Measurements from ENCODE around the gene MBNL1. TPM values are rescaled to one million over a fixed set of nuclear protein-coding genes. Genes with fewer than 3 reads are reported as not detected.

MBNL1 gene
- polyA plus RNA-seq, 3 donors: 190 to 204 (median 191) TPM

- H3K27me3 Mint-ChIP-seq (ENCODE audit: low read depth in 3 of 3): peaks cover 0 to 1% (median 0%) of the 10 kb centered on the region in 3 donors
- peak overlapping the region; percentile 84 for H3K4me2 ChIP-seq (replicated peaks; ENCODE audit: extremely low read depth, low read length, poor library complexity, severe bottlenecking)
- H3K9me3 Mint-ChIP-seq: peaks cover 0 to 4% (median 0%) of the 10 kb centered on the region in 7 donors
- peaks cover 60% of the 10 kb centered on the region for H3K4me1 Mint-ChIP-seq
- peaks cover 41 to 74% of the 10 kb centered on the region in 2 donors for H3K4me1 ChIP-seq (ENCODE audit: control insufficient read depth in 1 of 2, insufficient read depth in 2 of 2, low read length in 2 of 2)
- no peaks in the 10 kb centered on the region for H3K36me3 ChIP-seq (replicated peaks in 1 of 2; ENCODE audit: control insufficient read depth in 1 of 2, insufficient read depth in 2 of 2, low read length in 2 of 2)
- peak overlapping the region in 1 of 2 donors; percentile 98 for H3K27ac ChIP-seq (ENCODE audit: low read depth in 1 of 2, low read length in 2 of 2)
- H3K9ac ChIP-seq (ENCODE audit: insufficient read depth, low read length, poor library complexity, severe bottlenecking): peak overlapping the region; percentile 97
- H2AFZ ChIP-seq (ENCODE audit: insufficient read depth, low read depth, low read length, poor library complexity, severe bottlenecking): no peak overlapping the region
- 14% methylated on average over 1 of the region's 5 CpGs for WGBS (ENCODE audit: insufficient coverage)
- intact Hi-C loops (cut with micrococcal nuclease): no loop called here
- no peak for DNase-seq
- no peak for TF ChIP-seq CTCF (IDR thresholded peaks at IDR 0.05)
- peak overlapping the region; percentile 61 to 99 (median 97) for H3K27ac Mint-ChIP-seq
- peaks cover 97% of the 10 kb centered on the region for H3K79me2 ChIP-seq (ENCODE audit: insufficient read depth, low read length)
- H3K9me3 ChIP-seq (replicated peaks in 1 of 2; ENCODE audit: control insufficient read depth in 1 of 2, insufficient read depth in 1 of 2, low read length in 2 of 2): no peaks in the 10 kb centered on the region
- no peaks in the 10 kb centered on the region for H3K27me3 ChIP-seq (ENCODE audit: control insufficient read depth in 2 of 2, insufficient read depth in 2 of 2, low read length in 2 of 2)
- H3K4me3 Mint-ChIP-seq: peak overlapping the region; percentile 94 to 97
- H4K20me1 ChIP-seq (ENCODE audit: insufficient read depth, low read length): peaks cover 69% of the 10 kb centered on the region
- H3K36me3 Mint-ChIP-seq: peaks cover 19 to 20% of the 10 kb centered on the region in 2 donors
- peak overlapping the region; percentile 89 to 99 (median 94) for H3K4me3 ChIP-seq (replicated peaks in 1 of 3; ENCODE audit: low read depth in 2 of 3, low read length in 3 of 3)
Measured at GRCh38 chr3:152271501-152272236, 2.9 kb downstream of the MBNL1 start.

- intact Hi-C loops (cut with micrococcal nuclease): no loop called here
- Histone ChIP-seq H3K9ac (ENCODE audit: insufficient read depth, low read length, poor library complexity, severe bottlenecking) (no peak overlapping the region), H3K9me3 (replicated peaks in 1 of 2; ENCODE audit: control insufficient read depth in 1 of 2, insufficient read depth in 1 of 2, low read length in 2 of 2) (no peaks in the 10 kb centered on the region), H3K27me3 (ENCODE audit: control insufficient read depth in 2 of 2, insufficient read depth in 2 of 2, low read length in 2 of 2) (no peaks in the 10 kb centered on the region), H3K27ac (ENCODE audit: low read depth in 1 of 2, low read length in 2 of 2) (peak overlapping the region in 1 of 2 donors; percentile 67), H3K4me1 (ENCODE audit: control insufficient read depth in 1 of 2, insufficient read depth in 2 of 2, low read length in 2 of 2) (peaks cover 35 to 71% of the 10 kb centered on the region in 2 donors), H3K4me3 (replicated peaks in 1 of 3; ENCODE audit: low read depth in 2 of 3, low read length in 3 of 3) (peak overlapping the region in 1 of 3 experiments; percentile 99), H3K4me2 (replicated peaks; ENCODE audit: extremely low read depth, low read length, poor library complexity, severe bottlenecking) (peak overlapping the region; percentile 84), H2AFZ (ENCODE audit: insufficient read depth, low read depth, low read length, poor library complexity, severe bottlenecking) (no peak overlapping the region), H4K20me1 (ENCODE audit: insufficient read depth, low read length) (peaks cover 78% of the 10 kb centered on the region), H3K36me3 (replicated peaks in 1 of 2; ENCODE audit: control insufficient read depth in 1 of 2, insufficient read depth in 2 of 2, low read length in 2 of 2) (no peaks in the 10 kb centered on the region), H3K79me2 (ENCODE audit: insufficient read depth, low read length) (peaks cover 97% of the 10 kb centered on the region)
- Mint-ChIP-seq H3K4me1 (peaks cover 55% of the 10 kb centered on the region), H3K27ac (peak overlapping the region; percentile 26 to 85 (median 82)), H3K36me3 (peaks cover 13 to 17% of the 10 kb centered on the region in 2 donors), H3K27me3 (ENCODE audit: low read depth in 3 of 3) (peaks cover 0 to 1% (median 0%) of the 10 kb centered on the region in 3 donors), H3K9me3 (peaks cover 0 to 4% (median 0%) of the 10 kb centered on the region in 7 donors), H3K4me3 (peak overlapping the region; percentile 2 to 44)
- peak; percentile 22 to 75 (median 68) for DNase-seq
- no peak for TF ChIP-seq CTCF (IDR thresholded peaks at IDR 0.05)
- WGBS (ENCODE audit: insufficient coverage): 10% methylated on average over 2 of the region's 3 CpGs
Measured at GRCh38 chr3:152272771-152273242, 4.1 kb downstream of the MBNL1 start.
